ENCODE results near the gene SNX20. TPM values are rescaled to one million over a fixed set of nuclear protein-coding genes. Genes with fewer than 3 reads are reported as not detected.

SNX20 gene
- total and polyA plus RNA-seq, 2 donors (not counting 3 experiments of a cell fraction or from before 2014, with no cell fraction given), result not detected

DNA sequence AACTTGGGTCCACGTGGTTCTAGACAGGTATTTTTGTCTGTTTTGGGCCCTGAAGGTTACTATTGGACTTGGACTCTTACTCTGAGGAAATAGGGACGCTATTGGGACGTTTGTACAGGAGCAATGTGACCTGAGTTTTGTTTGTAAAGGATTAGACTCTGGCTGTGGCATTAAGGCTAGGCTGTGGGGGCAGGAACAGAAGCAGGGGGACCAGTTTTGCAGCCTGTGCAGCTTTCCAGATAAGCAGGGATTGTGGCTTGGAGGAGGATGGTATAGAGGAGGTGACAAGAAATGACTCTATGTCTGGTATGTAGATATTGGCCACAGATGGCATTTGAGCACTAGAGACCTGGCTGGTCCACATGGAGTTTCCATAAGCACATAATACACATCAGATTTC lies 25.1 kb upstream of the SNX20 start:
- Histone ChIP-seq H3K9me1 (replicated peaks; ENCODE audit: control insufficient read depth, extremely low read depth, insufficient read depth, low read length) (no peaks in the 10 kb centered on the region), H3K9me3 (replicated peaks; ENCODE audit: control insufficient read depth, insufficient read depth, low read length) (peaks cover 2% of the 10 kb centered on the region), H3K9ac (replicated peaks; ENCODE audit: extremely low read depth, insufficient read depth, low read length) (no peak overlapping the region), H3K27me3 (ENCODE audit: control insufficient read depth in 2 of 2, insufficient read depth in 2 of 2, low read length in 2 of 2) (no peaks in the 10 kb centered on the region), H3K79me2 (ENCODE audit: control insufficient read depth, insufficient read depth, low read length) (no peaks in the 10 kb centered on the region), H3K4me2 (ENCODE audit: insufficient read depth, low read length) (no peak overlapping the region), H3K27ac (ENCODE audit: insufficient read depth, low read depth, low read length) (peak overlapping the region; percentile 32), H3K36me3 (ENCODE audit: control insufficient read depth in 2 of 2, extremely low read depth in 1 of 2, insufficient read depth in 2 of 2, low read length in 2 of 2) (no peaks in the 10 kb centered on the region), H3K4me3 (replicated peaks in 1 of 3; ENCODE audit: insufficient read depth in 1 of 3, low read depth in 1 of 3, low read length in 3 of 3) (no peak overlapping the region), H2AFZ (ENCODE audit: low read depth, low read length) (no peak overlapping the region), H4K20me1 (replicated peaks; ENCODE audit: control insufficient read depth, extremely low read depth, insufficient read depth, low read length) (no peaks in the 10 kb centered on the region), H3K4me1 (ENCODE audit: control insufficient read depth, extremely low read depth, insufficient read depth, low read length) (peaks cover 6% of the 10 kb centered on the region)
- intact Hi-C loops (cut with micrococcal nuclease), result no loop called here
- ChIA-PET POLR2A (no interaction called here), CTCF (no interaction called here)
- TF ChIP-seq, protein P1, sequence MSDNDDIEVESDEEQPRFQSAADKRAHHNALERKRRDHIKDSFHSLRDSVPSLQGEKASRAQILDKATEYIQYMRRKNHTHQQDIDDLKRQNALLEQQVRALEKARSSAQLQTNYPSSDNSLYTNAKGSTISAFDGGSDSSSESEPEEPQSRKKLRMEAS (IDR thresholded peaks at IDR 0.05; ENCODE audit: insufficient read depth, insufficient read length), result no peak
- FAIRE-seq (no peak), DNase-seq (ENCODE audit: low read depth, low spot score) (no peak)
- dilution Hi-C loops (cut with MboI; ENCODE audit: extremely low pct_ligation_motif_present, low sequenced_read_pairs), result no loop called here
- BruUV-seq (replicated peaks), result no TSS peak

DNA sequence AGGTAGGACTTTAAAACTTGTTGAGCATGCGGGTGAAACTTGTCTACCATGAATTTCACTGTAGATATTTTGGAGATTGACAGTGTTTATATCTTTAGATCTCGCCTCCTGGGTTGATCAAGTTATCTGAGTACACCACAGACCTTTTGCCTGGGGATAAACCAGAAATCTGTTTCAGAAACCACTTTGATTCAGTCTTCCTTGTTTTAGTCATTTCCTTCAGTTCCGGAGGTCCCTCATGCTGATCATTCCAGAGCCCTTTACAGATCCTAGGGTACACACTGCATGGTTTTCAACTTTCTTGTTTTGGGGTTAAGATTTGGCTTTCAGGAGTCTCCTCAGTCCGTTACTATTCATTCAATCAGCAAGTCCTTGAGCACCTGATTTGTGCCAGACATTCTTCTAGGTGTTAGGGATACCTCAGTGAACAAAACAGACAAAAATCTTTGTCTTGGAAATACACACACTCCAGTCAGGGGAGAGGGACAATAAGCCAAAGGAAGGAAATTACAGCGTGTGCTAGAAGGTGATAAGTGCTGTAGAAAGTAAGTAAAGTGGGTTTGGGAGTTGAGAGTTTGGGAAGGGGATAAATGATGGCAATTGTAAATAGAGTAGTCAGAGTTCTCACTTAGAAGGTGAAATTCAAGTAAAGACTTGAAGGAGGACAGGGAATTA lies 24.5 kb upstream of the SNX20 start:
- no TSS peak for BruUV-seq (replicated peaks)
- H3K27ac ChIP-seq (ENCODE audit: insufficient read depth, low read depth, low read length), result peak overlapping the region; percentile 55
- intact Hi-C loops (cut with micrococcal nuclease) (no loop called here), dilution Hi-C loops (cut with MboI; ENCODE audit: extremely low pct_ligation_motif_present, low sequenced_read_pairs) (no loop called here)
- H3K4me1 ChIP-seq (ENCODE audit: control insufficient read depth, extremely low read depth, insufficient read depth, low read length), result peaks cover 6% of the 10 kb centered on the region
- no peaks in the 10 kb centered on the region for H3K36me3 ChIP-seq (ENCODE audit: control insufficient read depth in 2 of 2, extremely low read depth in 1 of 2, insufficient read depth in 2 of 2, low read length in 2 of 2)
- DNase-seq (ENCODE audit: low read depth, low spot score), result peak; percentile 58
- H3K9ac ChIP-seq (replicated peaks; ENCODE audit: extremely low read depth, insufficient read depth, low read length), result no peak overlapping the region
- TF ChIP-seq, protein P1 (IDR thresholded peaks at IDR 0.05; ENCODE audit: insufficient read depth, insufficient read length), result no peak
- TF ChIP-seq POLR2AphosphoS5 (IDR thresholded peaks at IDR 0.05; ENCODE audit: insufficient read depth, low read depth, low read length), result no peak
- no peak for TF ChIP-seq JUN (IDR thresholded peaks at IDR 0.05; ENCODE audit: borderline replicate concordance, insufficient read depth, insufficient read length, low read depth)
- TF ChIP-seq, protein P2, sequence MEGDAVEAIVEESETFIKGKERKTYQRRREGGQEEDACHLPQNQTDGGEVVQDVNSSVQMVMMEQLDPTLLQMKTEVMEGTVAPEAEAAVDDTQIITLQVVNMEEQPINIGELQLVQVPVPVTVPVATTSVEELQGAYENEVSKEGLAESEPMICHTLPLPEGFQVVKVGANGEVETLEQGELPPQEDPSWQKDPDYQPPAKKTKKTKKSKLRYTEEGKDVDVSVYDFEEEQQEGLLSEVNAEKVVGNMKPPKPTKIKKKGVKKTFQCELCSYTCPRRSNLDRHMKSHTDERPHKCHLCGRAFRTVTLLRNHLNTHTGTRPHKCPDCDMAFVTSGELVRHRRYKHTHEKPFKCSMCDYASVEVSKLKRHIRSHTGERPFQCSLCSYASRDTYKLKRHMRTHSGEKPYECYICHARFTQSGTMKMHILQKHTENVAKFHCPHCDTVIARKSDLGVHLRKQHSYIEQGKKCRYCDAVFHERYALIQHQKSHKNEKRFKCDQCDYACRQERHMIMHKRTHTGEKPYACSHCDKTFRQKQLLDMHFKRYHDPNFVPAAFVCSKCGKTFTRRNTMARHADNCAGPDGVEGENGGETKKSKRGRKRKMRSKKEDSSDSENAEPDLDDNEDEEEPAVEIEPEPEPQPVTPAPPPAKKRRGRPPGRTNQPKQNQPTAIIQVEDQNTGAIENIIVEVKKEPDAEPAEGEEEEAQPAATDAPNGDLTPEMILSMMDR (IDR thresholded peaks at IDR 0.05; ENCODE audit: extremely low read depth in 1 of 2, insufficient read depth in 1 of 2, low read depth in 1 of 2, low read length in 2 of 2), result no peak
- peak; percentile 59 for TF ChIP-seq GATA2 (IDR thresholded peaks at IDR 0.05; ENCODE audit: insufficient read depth, insufficient read length, low read depth, low read length)
- TF ChIP-seq FOS (IDR thresholded peaks at IDR 0.05; ENCODE audit: borderline replicate concordance, insufficient read depth, low read length), result peak; percentile 12
- H3K27me3 ChIP-seq (ENCODE audit: control insufficient read depth in 2 of 2, insufficient read depth in 2 of 2, low read length in 2 of 2), result no peaks in the 10 kb centered on the region
- peak overlapping the region; percentile 46 for H2AFZ ChIP-seq (ENCODE audit: low read depth, low read length)
- ChIA-PET CTCF (no interaction called here), POLR2A (no interaction called here)
- peaks cover 2% of the 10 kb centered on the region for H3K9me3 ChIP-seq (replicated peaks; ENCODE audit: control insufficient read depth, insufficient read depth, low read length)
- peak overlapping the region; percentile 64 for H3K4me2 ChIP-seq (ENCODE audit: insufficient read depth, low read length)
- no peaks in the 10 kb centered on the region for H3K9me1 ChIP-seq (replicated peaks; ENCODE audit: control insufficient read depth, extremely low read depth, insufficient read depth, low read length)
- no peak for FAIRE-seq
- H3K4me3 ChIP-seq (replicated peaks in 1 of 3; ENCODE audit: insufficient read depth in 1 of 3, low read depth in 1 of 3, low read length in 3 of 3), result no peak overlapping the region
- no peaks in the 10 kb centered on the region for H3K79me2 ChIP-seq (ENCODE audit: control insufficient read depth, insufficient read depth, low read length)
- H4K20me1 ChIP-seq (replicated peaks; ENCODE audit: control insufficient read depth, extremely low read depth, insufficient read depth, low read length), result no peaks in the 10 kb centered on the region
